PFSK-1 (cell line): Measurements from ENCODE around the gene TCERG1.

Experiments
- FOXP2 ChIP-seq: optimal IDR thresholded peaks from 2 replicates; pipeline ENCODE3; 2011; ENCODE audit warnings: borderline replicate concordance, control low read depth, inconsistent platforms; ENCODE audit not compliant: insufficient read depth; ENCODE audit errors: extremely low read length, extremely low read depth
- POLR2AphosphoS5 ChIP-seq: IDR thresholded peaks from 2 replicates; pipeline ENCODE4 v1.6.1; 2012; ENCODE audit warnings: low read depth, mild to moderate bottlenecking, control low read depth, low read length, moderate library complexity
- REST ChIP-seq, 2 experiments: IDR thresholded peaks; 2 replicates each; pipeline versions ENCODE4 v1.6.1 to v1.8.0; 2011 to 2012; ENCODE audit warnings: low read depth in 2 of 2, low read length in 2 of 2, control low read depth in 1 of 2, inconsistent platforms in 1 of 2, mild to moderate bottlenecking in 1 of 2, moderate library complexity in 1 of 2; ENCODE audit not compliant: insufficient read depth in 1 of 2
- SIN3A ChIP-seq: IDR thresholded peaks from 2 replicates; pipeline ENCODE4 v1.6.1; 2012; ENCODE audit warnings: mild to moderate bottlenecking, low read length, moderate library complexity, borderline replicate concordance; ENCODE audit not compliant: insufficient read depth
- TAF1 ChIP-seq: IDR thresholded peaks from 2 replicates; pipeline ENCODE4 v1.6.1; 2012; ENCODE audit warnings: low read length, control low read depth, borderline replicate concordance; ENCODE audit not compliant: insufficient read depth

- TF ChIP-seq POLR2AphosphoS5 (no peak), TAF1 (no peak), SIN3A (no peak), REST (IDR thresholded peaks at IDR 0.05; ENCODE audit: insufficient read depth in 1 of 2, low read depth in 2 of 2, low read length in 2 of 2) (no peak), FOXP2 (no peak)
Measured at GRCh38 chr5:146398826-146399225, 48.3 kb upstream of the TCERG1 start.
